ENCODE results near the gene TNIK.
A peak's percentile ranks its signal among the peaks of the same experiment; 100 is the strongest.
"Not testable (repeated sequence)": the region's sequence is repeated elsewhere in the genome, so short reads cannot be mapped to it uniquely, and the experiment has no call there.

The TNIK gene

DNA sequence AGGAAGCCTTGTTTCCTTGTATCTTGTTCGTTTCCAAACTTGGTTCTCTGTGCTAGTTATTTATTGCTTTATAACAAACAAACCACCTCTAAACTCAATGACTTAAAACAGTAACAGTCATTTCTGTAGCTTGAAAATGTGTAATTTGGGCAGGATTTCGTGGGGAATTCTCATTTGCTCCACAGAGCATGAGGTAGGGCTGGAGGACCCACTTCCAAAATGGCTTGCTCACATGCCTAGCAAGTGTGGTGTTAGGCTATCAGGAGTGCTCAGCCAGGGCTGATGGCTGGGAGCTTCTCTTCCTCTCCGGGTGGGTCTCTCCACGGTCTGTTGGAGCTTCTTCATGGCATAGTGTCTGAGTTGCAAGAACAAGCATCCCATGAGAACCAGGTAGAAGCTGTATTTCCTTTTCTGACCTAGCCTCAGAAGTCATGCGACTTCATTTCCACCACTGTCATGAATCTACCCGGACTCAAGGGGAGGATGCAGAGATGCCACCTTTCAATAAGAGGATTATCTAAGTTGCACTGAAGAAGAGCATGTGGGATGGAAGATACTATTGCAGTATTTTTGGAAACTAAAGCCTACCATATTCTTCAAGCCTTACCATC is 8.2 kb upstream of the TNIK start:
- no peak for DNase-seq

- no peak for DNase-seq
Measured at GRCh38 chr3:171465763-171466162, 5.6 kb upstream of the TNIK start.

- no peak for DNase-seq
Measured at GRCh38 chr3:171464462-171464861, 4.3 kb upstream of the TNIK start.

- DNase-seq, result no peak
Measured at GRCh38 chr3:171462224-171462623, 2.0 kb upstream of the TNIK start.

GRCh38 chr3:171461525-171461917 is 1.3 kb upstream of the TNIK start:
- no peak for DNase-seq

GRCh38 chr3:171460725-171461524 is 720 bp upstream of the TNIK start:
- DNase-seq, result peak; percentile 43

- peak; percentile 49 for DNase-seq
Measured at GRCh38 chr3:171459137-171459941, 866 bp downstream of the TNIK start.

- peak; percentile 4 for DNase-seq
Measured at GRCh38 chr3:171458864-171459136, 1.4 kb downstream of the TNIK start.

DNA sequence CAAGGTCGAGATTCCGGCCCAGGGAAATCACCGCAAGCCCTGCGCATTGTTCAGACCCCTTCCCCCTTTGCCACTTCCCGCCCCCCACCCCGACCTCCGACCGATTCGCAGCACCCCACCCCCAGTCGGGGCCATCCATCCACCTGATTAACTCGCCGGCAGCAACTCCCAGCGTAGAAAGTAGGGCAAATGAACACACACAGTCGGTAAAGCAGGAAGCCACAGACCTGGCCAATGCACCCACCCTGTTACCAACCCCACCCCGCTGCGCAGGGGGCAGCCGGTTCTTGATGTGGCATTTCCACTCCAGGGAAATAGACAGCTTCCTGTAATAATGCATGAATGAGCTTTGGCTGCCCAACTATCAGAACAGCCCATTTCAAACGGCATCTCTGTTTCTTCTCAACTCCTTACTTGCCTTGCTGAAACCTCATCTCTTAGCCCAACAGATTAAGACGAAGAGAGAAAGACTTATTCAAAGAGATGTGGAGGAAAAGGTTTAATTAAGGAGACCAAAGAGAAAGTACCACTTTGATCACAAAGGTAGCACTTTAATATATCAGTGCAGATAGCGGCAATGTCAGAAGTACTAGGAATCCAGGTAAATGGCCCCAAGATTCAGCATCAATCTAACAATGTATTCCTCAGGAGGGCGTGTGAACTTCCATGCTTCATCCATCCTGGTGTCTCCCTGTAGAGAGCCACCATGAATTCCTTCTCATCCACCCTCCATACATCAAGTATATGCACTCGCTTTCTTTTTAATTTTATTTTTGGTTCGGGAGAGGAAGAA is 1.9 kb downstream of the TNIK start:
- peak; percentile 60 for DNase-seq

- peak; percentile 6 for DNase-seq
Measured at GRCh38 chr3:171457607-171458061, 2.6 kb downstream of the TNIK start.

- no peak for DNase-seq
Measured at GRCh38 chr3:171456765-171457606, 3.2 kb downstream of the TNIK start.

DNA sequence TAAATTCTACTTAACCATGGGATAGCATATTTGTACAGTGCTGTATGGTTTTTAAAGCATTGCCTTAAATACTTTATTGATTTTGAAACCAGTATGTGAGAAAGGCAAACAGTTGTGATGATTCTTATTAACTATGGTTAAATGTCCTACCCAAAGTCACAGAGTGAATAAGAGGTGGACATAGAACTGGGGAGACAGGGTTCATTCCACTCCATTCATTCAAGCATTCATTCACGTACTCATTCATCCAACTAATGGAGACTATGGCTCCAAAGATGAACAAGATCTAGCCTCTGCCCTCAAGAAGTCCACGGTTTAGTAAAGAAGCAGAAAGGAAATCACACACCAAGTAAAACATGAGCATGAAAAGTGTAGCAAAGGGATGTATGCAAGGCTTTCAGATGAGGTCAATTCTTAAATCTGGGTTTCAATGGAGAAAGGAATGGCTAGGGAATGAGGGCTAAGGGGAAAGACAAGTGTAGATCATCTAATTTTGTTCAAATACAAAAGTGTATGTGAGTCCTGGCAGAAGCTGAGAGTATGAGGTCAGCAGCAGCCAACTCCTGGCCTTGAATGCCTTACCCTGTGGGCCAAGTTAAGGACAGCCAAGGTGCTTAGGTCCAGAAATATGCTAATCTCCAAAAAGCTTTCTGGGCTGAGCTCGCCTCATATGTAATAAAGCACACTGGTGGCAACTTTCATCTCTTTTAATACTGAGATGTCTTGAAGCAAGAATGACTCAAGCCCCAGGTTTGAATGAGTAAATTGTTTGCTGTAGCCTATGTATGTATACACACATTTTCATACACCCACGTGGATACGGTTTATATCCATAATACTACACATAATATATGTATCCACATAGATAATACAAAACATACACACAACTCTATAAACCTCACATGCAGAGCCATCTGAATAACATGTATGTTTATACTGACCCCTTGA is 4.3 kb downstream of the TNIK start:
- DNase-seq, result no peak

- no peak for DNase-seq
Measured at GRCh38 chr3:171454041-171454440, 6.2 kb downstream of the TNIK start.

- DNase-seq, result no peak
Measured at GRCh38 chr3:171453180-171453886, 6.9 kb downstream of the TNIK start.

DNA sequence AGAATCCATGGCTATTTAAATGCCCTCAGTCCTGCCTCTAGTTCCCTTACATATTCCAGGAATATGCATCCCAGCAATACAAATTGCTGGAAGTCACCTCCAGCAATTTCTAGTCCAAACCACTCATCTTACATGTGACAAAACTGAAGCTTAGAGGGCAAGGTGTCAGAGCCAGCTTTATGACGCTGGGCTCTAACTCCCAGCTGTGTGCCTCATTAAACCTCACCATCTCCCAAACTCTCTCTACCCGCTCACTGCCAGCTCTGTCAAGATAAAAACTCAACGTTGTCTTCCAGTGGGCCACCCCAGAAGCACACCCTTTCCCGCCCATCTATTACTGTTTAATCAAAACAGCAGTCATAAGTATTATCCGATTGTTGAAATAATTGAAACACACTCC is 7.9 kb downstream of the TNIK start:
- no peak for DNase-seq

- no peak for DNase-seq
Measured at GRCh38 chr3:171451915-171452314, 8.3 kb downstream of the TNIK start.

- not testable (repeated sequence) for DNase-seq
Measured at GRCh38 chr3:171447579-171447891, 12.7 kb downstream of the TNIK start.

DNA sequence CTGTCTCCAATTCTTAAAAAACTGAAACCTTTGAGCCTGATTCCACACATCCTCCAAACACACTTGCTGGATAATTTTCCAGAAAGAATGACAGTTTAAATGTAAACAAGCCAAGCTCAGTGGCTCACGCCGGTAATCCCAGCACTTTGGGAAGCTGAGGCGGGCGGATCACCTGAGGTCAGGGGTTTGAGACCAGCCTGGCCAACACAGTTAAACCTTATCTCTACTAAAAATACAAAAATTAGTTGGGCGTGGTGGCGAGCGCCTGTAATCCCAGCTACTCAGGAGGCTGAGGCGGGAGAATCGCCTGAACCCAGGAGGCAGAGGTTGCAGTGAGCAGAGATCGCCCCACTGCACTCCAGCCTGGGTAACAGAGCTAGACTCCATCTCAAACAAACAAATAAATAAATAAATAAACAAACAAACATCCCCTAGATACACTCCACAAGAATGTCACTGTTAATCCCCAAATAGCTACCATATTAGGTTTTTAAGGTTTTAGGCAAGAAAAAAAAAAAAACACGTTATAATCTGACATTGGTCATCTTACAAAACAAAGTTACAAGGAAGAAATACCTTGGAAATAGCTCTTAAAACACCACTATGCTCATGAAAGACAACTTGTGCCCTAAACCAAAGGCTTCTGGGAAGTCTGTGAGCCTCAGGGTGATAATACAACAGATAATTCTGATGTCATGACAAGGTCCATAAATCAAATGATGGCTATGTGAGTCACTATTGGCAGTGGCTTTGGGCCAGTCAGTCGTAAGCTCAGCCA is 13.2 kb downstream of the TNIK start:
- no peak for DNase-seq

DNA sequence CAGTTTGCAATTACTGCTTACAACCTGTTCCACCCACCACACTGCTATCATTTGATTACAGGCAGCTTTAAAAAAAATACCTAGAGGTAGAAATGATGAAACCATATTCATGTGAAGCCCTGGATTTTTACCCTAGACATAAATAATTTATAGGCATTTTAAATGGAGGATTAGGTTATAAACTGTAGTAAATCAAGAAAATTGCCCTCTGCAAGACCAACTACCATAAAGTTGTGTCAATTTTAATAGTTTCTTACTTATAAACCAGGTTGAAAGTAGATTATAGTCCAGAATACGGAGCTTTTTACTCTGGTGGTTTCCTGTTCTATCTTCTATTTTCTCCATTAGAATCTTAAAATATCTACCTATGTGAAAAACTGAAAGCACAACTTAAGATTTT is 13.9 kb downstream of the TNIK start:
- DNase-seq, result no peak

Data from activated effector memory CD4-positive, alpha-beta T cell treated with Interleukin-2 at 50 U/mL for 16 hours (primary cell).